ENCODE measurements around the gene PRPF39. TPM values are rescaled to one million over a fixed set of nuclear protein-coding genes. Genes with fewer than 3 reads are reported as not detected.

PRPF39 gene
- total RNA-seq, 1 donor from 2014 or later: 17.7 TPM

GRCh38 chr14:45082420-45082819, 1.5 kb upstream of the PRPF39 start:
- no peak for DNase-seq (ENCODE audit: low read depth in 2 of 2)

GRCh38 chr14:45083617-45083975, 320 bp upstream of the PRPF39 start:
- peak in 1 of 2 donors; percentile 0 for DNase-seq (ENCODE audit: low read depth in 2 of 2)

GRCh38 chr14:45084946-45085346, 1.0 kb downstream of the PRPF39 start:
- DNase-seq (ENCODE audit: low read depth in 2 of 2): peak; percentile 22 to 31

- DNase-seq (ENCODE audit: low read depth in 2 of 2): peak in 1 of 2 donors; percentile 22
Measured at GRCh38 chr14:45089813-45090212, 5.9 kb downstream of the PRPF39 start.

GRCh38 chr14:45091710-45092109, 7.8 kb downstream of the PRPF39 start:
- DNase-seq (ENCODE audit: low read depth in 2 of 2): peak in 1 of 2 donors; percentile 27

GRCh38 chr14:45094275-45094674, 10.4 kb downstream of the PRPF39 start:
- DNase-seq (ENCODE audit: low read depth in 2 of 2): no peak

- no peak for DNase-seq (ENCODE audit: low read depth in 2 of 2)
Measured at GRCh38 chr14:45095143-45095542, 11.2 kb downstream of the PRPF39 start.

- DNase-seq (ENCODE audit: low read depth in 2 of 2): no peak
Measured at GRCh38 chr14:45096218-45096617, 12.3 kb downstream of the PRPF39 start.

- DNase-seq (ENCODE audit: low read depth in 2 of 2): no peak
Measured at GRCh38 chr14:45103806-45104205, 19.9 kb downstream of the PRPF39 start.

GRCh38 chr14:45104561-45104960, 20.6 kb downstream of the PRPF39 start:
- no peak for DNase-seq (ENCODE audit: low read depth in 2 of 2)

- DNase-seq (ENCODE audit: low read depth in 2 of 2): peak; percentile 4 to 61
Measured at GRCh38 chr14:45112896-45113781, 29.2 kb downstream of the PRPF39 start.

GRCh38 chr14:45114327-45114726, 30.4 kb downstream of the PRPF39 start:
- no peak for DNase-seq (ENCODE audit: low read depth in 2 of 2)

GRCh38 chr14:45118594-45118993, 34.7 kb downstream of the PRPF39 start:
- no peak for DNase-seq (ENCODE audit: low read depth in 2 of 2)

GRCh38 chr14:45120096-45120495, 36.2 kb downstream of the PRPF39 start:
- no peak for DNase-seq (ENCODE audit: low read depth in 2 of 2)

- no peak for DNase-seq (ENCODE audit: low read depth in 2 of 2)
Measured at GRCh38 chr14:45123271-45123670, 39.4 kb downstream of the PRPF39 start.

- no peak for DNase-seq (ENCODE audit: low read depth in 2 of 2)
Measured at GRCh38 chr14:45125754-45126153, 41.8 kb downstream of the PRPF39 start.

- no peak for DNase-seq (ENCODE audit: low read depth in 2 of 2)
Measured at GRCh38 chr14:45128963-45129629, 45.2 kb downstream of the PRPF39 start.

GRCh38 chr14:45133683-45134050, 49.8 kb downstream of the PRPF39 start:
- peak in 1 of 2 donors; percentile 7 for DNase-seq (ENCODE audit: low read depth in 2 of 2)

- peak; percentile 99 for DNase-seq (ENCODE audit: low read depth in 2 of 2)
Measured at GRCh38 chr14:45134051-45134958, 50.4 kb downstream of the PRPF39 start, which contains the start of gene FKBP3. Gene FKBP3 (minus strand): TSS chr14:45134481. CDS start chr14:45134456, 25 bp downstream.

- DNase-seq (ENCODE audit: low read depth in 2 of 2): peak; percentile 48 to 52
Measured at GRCh38 chr14:45135156-45135555, 51.2 kb downstream of the PRPF39 start.

- DNase-seq (ENCODE audit: low read depth in 2 of 2): peak; percentile 98 to 99
Measured at GRCh38 chr14:45135659-45136395, 51.9 kb downstream of the PRPF39 start, which contains the start of gene FANCM. Gene FANCM (plus strand): TSS chr14:45135930. CDS start chr14:45136032, 102 bp downstream.

Data from lung microvascular endothelial cell (primary cell).